NCI-H2171 (cell line): ENCODE measurements around the gene MAFB.

Experiments used
- DNase-seq: peaks from one replicate; lab custom pipeline; 2025; lab: John Stamatoyannopoulos, UW

Gene MAFB

GRCh38 chr20:40681684-40682083 is 7.4 kb downstream of the MAFB start:
- no peak for DNase-seq

- no peak for DNase-seq
Observed at GRCh38 chr20:40681165-40681564, 7.9 kb downstream of the MAFB start.

GRCh38 chr20:40680161-40680959 is 8.7 kb downstream of the MAFB start:
- no peak for DNase-seq

GRCh38 chr20:40679184-40679583 is 9.9 kb downstream of the MAFB start:
- DNase-seq = no peak

- DNase-seq = no peak
Observed at GRCh38 chr20:40678286-40678875, 10.7 kb downstream of the MAFB start.

- no peak for DNase-seq
Observed at GRCh38 chr20:40677343-40677924, 11.6 kb downstream of the MAFB start.

- no peak for DNase-seq
Observed at GRCh38 chr20:40676491-40677269, 12.4 kb downstream of the MAFB start.

GRCh38 chr20:40675599-40676221 is 13.3 kb downstream of the MAFB start:
- DNase-seq = no peak

- DNase-seq = no peak
Observed at GRCh38 chr20:40673442-40673841, 15.6 kb downstream of the MAFB start.

GRCh38 chr20:40672095-40672494 is 16.9 kb downstream of the MAFB start:
- no peak for DNase-seq

- DNase-seq = no peak
Observed at GRCh38 chr20:40670253-40670652, 18.8 kb downstream of the MAFB start.

- DNase-seq = no peak
Observed at GRCh38 chr20:40669692-40670091, 19.3 kb downstream of the MAFB start.

GRCh38 chr20:40668449-40669228 is 20.4 kb downstream of the MAFB start:
- DNase-seq = no peak

- no peak for DNase-seq
Observed at GRCh38 chr20:40667503-40667902, 21.5 kb downstream of the MAFB start.

GRCh38 chr20:40666336-40666735 is 22.7 kb downstream of the MAFB start:
- no peak for DNase-seq

- DNase-seq = no peak
Observed at GRCh38 chr20:40664891-40665290, 24.1 kb downstream of the MAFB start.

- no peak for DNase-seq
Observed at GRCh38 chr20:40663991-40664880, 24.8 kb downstream of the MAFB start.

- DNase-seq = no peak
Observed at GRCh38 chr20:40663304-40663790, 25.7 kb downstream of the MAFB start.

GRCh38 chr20:40659567-40659966 is 29.5 kb downstream of the MAFB start:
- no peak for DNase-seq

- DNase-seq = no peak
Observed at GRCh38 chr20:40658509-40658908, 30.5 kb downstream of the MAFB start.
